T-cell (primary cell): ENCODE results near the gene CASR. TPM values are rescaled to one million over a fixed set of nuclear protein-coding genes. Genes with fewer than 3 reads are reported as not detected.
A peak's percentile ranks its signal among the peaks of the same experiment; 100 is the strongest.

Experiments used
- ATAC-seq, 4 experiments: fragments of 200-7000 bp in 3 of 4; fragments of 150-1000 bp in 1 of 4; cut with Tn5 transposase; replicated peaks in 1 of 4; 1 replicate in 3 of 4; 2 replicates in 1 of 4; pipeline ENCODE4 v1.10.0; 2021; ENCODE audit warnings: moderate library complexity in 3 of 4, mild to moderate bottlenecking in 2 of 4, moderate number of reproducible peaks in 1 of 4
- CTCF ChIA-PET, 2 donors: fragments of 300-600 bp; sonication (Branson Sonifier 250); formaldehyde crosslinking; loops; one replicate each; lab custom pipeline; 2022; ENCODE audit warnings: antibody characterized with exemption in 2 of 2; lab: Charles Lee
- POLR2A ChIA-PET, 2 donors: fragments of 300-600 bp; sonication (Branson Sonifier 250); formaldehyde crosslinking; loops; one replicate each; lab custom pipeline; 2022; ENCODE audit warnings: antibody characterized with exemption in 2 of 2; lab: Charles Lee
- DNase-seq, 35 experiments: peaks; one replicate each; pipeline versions ENCODE4 v3.0.0 to v3.0.0-alpha.2; 2013 to 2023
- H3K27ac ChIP-seq: one replicate; pipeline ENCODE4 v1.5.1; 2013; ENCODE audit warnings: low read length
- H3K27me3 ChIP-seq, 2 experiments: replicated peaks in 1 of 2; 1 replicate in 1 of 2; 2 replicates in 1 of 2; pipeline versions ENCODE4 v1.6.1 to v1.7.0; 2013; ENCODE audit warnings: low read length in 1 of 2, mixed read lengths in 1 of 2; ENCODE audit not compliant: control insufficient read depth in 2 of 2, insufficient read depth in 2 of 2; ENCODE audit errors: extremely low read depth in 1 of 2
- H3K36me3 ChIP-seq, 2 donors: 1 replicate in 1 of 2; 2 replicates in 1 of 2; pipeline versions ENCODE4 v1.6.1 to v1.7.0; 2013; ENCODE audit warnings: low read length in 1 of 2; ENCODE audit not compliant: control insufficient read depth in 2 of 2, insufficient read depth in 1 of 2; ENCODE audit errors: extremely low read depth in 1 of 2
- H3K4me1 ChIP-seq, 2 experiments: 1 replicate in 1 of 2; 2 replicates in 1 of 2; pipeline versions ENCODE4 v1.6.1 to v1.7.0; 2013; ENCODE audit warnings: low read length in 2 of 2, mixed read lengths in 1 of 2; ENCODE audit not compliant: insufficient read depth in 2 of 2, control insufficient read depth in 1 of 2; ENCODE audit errors: extremely low read depth in 1 of 2
- H3K4me3 ChIP-seq, 2 donors: 1 replicate in 1 of 2; 2 replicates in 1 of 2; pipeline versions ENCODE4 v1.5.1 to v1.7.0; 2013; ENCODE audit warnings: mild to moderate bottlenecking in 2 of 2, low read length in 1 of 2, moderate library complexity in 1 of 2; ENCODE audit not compliant: control insufficient read depth in 1 of 2; ENCODE audit errors: extremely low read depth in 1 of 2
- H3K9me3 ChIP-seq: 2 replicates; pipeline ENCODE4 v1.7.0; 2013
- H3K27ac Mint-ChIP-seq, 2 donors: one replicate each; pipeline ENCODE4 v1.8.0; 2020 to 2021; ENCODE audit warnings: mild to moderate bottlenecking in 2 of 2, mixed read lengths in 2 of 2
- H3K27me3 Mint-ChIP-seq, 2 donors: one replicate each; pipeline ENCODE4 v1.8.0; 2021 to 2022; ENCODE audit warnings: mixed read lengths in 2 of 2
- H3K36me3 Mint-ChIP-seq: one replicate; pipeline ENCODE4 v1.8.0; 2021; ENCODE audit warnings: mixed read lengths
- H3K4me1 Mint-ChIP-seq, 3 donors: one replicate each; pipeline ENCODE4 v1.8.0; 2020 to 2022; ENCODE audit warnings: mixed read lengths in 3 of 3, mild to moderate bottlenecking in 1 of 3
- H3K4me3 Mint-ChIP-seq, 3 donors: one replicate each; pipeline ENCODE4 v1.8.0; 2020 to 2022; ENCODE audit warnings: mild to moderate bottlenecking in 3 of 3, mixed read lengths in 3 of 3, moderate library complexity in 3 of 3
- H3K9me3 Mint-ChIP-seq, 3 donors: one replicate each; pipeline ENCODE4 v1.8.0; 2020 to 2022; ENCODE audit warnings: mixed read lengths in 3 of 3
- WGBS: methylation state at CpG from one replicate; pipeline ENCODE4 v1.1.5; 2013; ENCODE audit warnings: missing lambda C conversion rate; ENCODE audit not compliant: insufficient coverage; 5-methylcytosine and 5-hydroxymethylcytosine counted together
- total RNA-seq, 35 experiments: library from RNA in 6 of 35; stranded (reverse) in 6 of 35; fragments of 120-200 nt in 1 of 35; gene quantifications; one replicate each; pipeline versions ENCODE4 v1.2.1 to v1.2.4 and lab custom pipeline; 2013 to 2026

CASR gene
- total RNA-seq, 5 donors from 2014 or later (not counting 1 experiment from before 2014, with no cell fraction given) = 0.03 to 0.21 TPM; not detected in 3

DNA sequence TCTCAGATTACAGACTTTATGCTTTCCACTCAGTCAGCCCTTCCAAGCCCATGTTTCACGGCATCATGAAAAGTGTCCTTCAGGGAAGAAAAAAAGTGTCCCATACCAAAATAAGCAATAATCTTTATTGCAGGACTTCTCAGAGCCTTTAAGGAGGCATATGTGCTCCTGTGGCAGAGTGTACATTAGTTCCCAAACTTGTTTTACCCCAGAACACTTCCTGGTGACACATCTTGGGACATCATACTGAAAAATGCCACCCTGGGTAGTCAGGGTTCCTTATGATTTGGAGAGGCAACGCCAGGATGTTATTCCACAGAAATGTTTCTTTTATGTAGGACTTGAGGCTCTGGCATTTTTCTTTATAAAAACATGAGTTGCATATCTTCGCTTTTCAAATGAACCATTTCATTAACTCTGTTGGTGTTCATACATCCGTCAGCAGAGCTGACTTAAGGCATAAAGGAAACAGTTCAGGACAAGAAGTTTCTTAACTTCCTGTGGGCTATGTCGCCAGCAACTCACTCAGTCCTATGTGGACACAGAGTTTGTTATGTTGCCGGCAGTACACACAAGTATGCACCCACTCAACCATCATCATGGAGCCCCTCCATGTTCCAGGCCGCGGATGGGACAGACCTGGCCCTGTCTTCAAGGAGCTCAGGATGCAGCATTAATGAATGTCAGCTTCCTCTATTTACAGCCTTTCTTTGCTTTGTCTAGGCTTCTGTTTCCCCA, 63.8 kb downstream of the CASR start:
- Histone ChIP-seq H3K4me3 (no peak overlapping the region), H3K4me1 (peaks cover 0 to 3% of the 10 kb centered on the region in 2 experiments), H3K27ac (no peak overlapping the region), H3K36me3 (no peaks in the 10 kb centered on the region), H3K27me3 (no peaks in the 10 kb centered on the region), H3K9me3 (no peaks in the 10 kb centered on the region)
- Mint-ChIP-seq H3K36me3 (no peaks in the 10 kb centered on the region), H3K4me1 (peaks cover 0 to 18% (median 12%) of the 10 kb centered on the region in 3 donors), H3K9me3 (peaks cover 0 to 3% (median 0%) of the 10 kb centered on the region in 3 donors), H3K27me3 (peaks cover 3% of the 10 kb centered on the region in 2 donors), H3K27ac (no peak overlapping the region), H3K4me3 (peak overlapping the region in 1 of 3 donors; percentile 35)
- POLR2A ChIA-PET = no interaction called here
- 87% methylated on average over 7 of the region's 8 CpGs for WGBS
- DNase-seq (no peak), ATAC-seq (no peak)
- CTCF ChIA-PET = no interaction called here

DNA sequence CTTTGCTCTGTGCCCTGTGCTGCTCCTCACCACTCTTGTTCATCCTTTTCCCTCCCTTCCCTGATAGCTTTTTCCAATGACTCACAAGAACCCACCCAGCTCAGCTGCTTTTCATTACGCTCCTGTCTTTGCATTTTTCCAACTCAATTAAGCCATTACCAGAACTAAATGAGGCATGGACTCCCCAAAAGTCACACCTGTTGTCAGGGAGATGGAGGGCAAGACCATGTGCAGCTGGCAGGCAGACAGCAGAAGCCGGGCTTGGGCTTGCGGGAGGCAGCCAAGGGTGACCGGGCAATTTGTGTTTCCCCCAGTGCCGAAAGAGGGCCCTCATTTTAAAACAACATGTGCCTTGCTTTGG, 64.3 kb downstream of the CASR start:
- Histone ChIP-seq H3K9me3 (no peaks in the 10 kb centered on the region), H3K4me3 (no peak overlapping the region), H3K4me1 (peaks cover 0 to 3% of the 10 kb centered on the region in 2 experiments), H3K36me3 (no peaks in the 10 kb centered on the region), H3K27ac (no peak overlapping the region), H3K27me3 (no peaks in the 10 kb centered on the region)
- Mint-ChIP-seq H3K27ac (no peak overlapping the region), H3K36me3 (no peaks in the 10 kb centered on the region), H3K4me1 (peaks cover 0 to 18% (median 12%) of the 10 kb centered on the region in 3 donors), H3K4me3 (no peak overlapping the region), H3K9me3 (peaks cover 0 to 3% (median 0%) of the 10 kb centered on the region in 3 donors), H3K27me3 (peaks cover under 1 to 3% of the 10 kb centered on the region in 2 donors)
- 100% methylated on average over 2 of the region's 5 CpGs for WGBS
- ChIA-PET POLR2A (no interaction called here), CTCF (no interaction called here)
- no peak for DNase-seq
- no peak for ATAC-seq

DNA sequence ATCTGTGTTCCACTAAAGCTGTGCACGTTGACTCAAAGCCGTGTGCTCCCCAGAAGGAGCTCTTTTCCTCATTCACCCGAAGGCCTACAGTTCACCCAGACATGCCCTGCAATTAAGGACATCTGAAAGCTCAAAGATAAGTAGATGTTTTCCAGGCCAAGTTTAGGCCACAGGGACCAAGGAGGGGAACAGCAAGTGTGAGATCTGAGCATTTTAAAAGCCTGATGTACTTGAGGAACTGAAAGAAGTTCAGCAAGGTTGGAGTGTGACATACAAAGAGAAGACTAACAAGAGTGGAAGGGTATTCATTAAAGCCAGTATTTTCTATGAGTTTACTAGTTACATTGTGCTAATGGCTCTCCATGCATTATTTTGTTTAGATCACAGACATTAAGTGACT, 68.0 kb downstream of the CASR start:
- POLR2A ChIA-PET = no interaction called here
- DNase-seq (no peak), ATAC-seq (no peak)
- Mint-ChIP-seq H3K4me1 (peaks cover 0 to 11% (median 8%) of the 10 kb centered on the region in 3 donors), H3K36me3 (no peaks in the 10 kb centered on the region), H3K4me3 (no peak overlapping the region), H3K27me3 (peaks cover 0 to 3% of the 10 kb centered on the region in 2 donors), H3K9me3 (peaks cover 0 to 3% (median 0%) of the 10 kb centered on the region in 3 donors), H3K27ac (no peak overlapping the region)
- WGBS = no CpG with 5 or more reads among the region's 3 CpGs
- Histone ChIP-seq H3K27ac (no peak overlapping the region), H3K36me3 (no peaks in the 10 kb centered on the region), H3K27me3 (no peaks in the 10 kb centered on the region), H3K4me3 (no peak overlapping the region), H3K9me3 (no peaks in the 10 kb centered on the region), H3K4me1 (no peaks in the 10 kb centered on the region)
- CTCF ChIA-PET = interaction anchor here in 1 of 2 donors (0.5 kb wide), 1 partner anchor 256 kb away, joined by 4 read pairs; no protein-coding TSS in a partner anchor

DNA sequence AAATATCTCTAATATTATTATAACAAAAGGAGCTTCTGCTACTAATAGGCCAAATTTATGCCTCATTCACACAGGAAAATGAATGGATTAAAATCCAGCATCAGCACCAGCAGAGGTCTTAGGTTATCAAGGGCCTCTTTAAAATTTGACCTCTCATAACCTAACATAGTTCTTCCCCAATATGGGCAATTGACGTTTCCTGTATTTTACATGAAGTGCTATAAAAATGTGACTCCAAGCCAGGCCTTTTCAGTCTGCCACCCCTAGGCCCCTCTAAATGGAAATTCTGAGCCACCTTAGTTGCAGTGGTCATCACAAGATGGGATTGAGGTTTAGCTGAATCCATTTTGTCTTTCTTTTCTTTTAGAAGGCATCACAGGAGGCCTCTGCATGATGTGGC, 70.1 kb downstream of the CASR start:
- ATAC-seq (no peak), DNase-seq (no peak)
- H3K9me3 Mint-ChIP-seq = peaks cover 0 to 3% (median 0%) of the 10 kb centered on the region in 3 donors
- H3K9me3 ChIP-seq = no peaks in the 10 kb centered on the region
- H3K36me3 ChIP-seq = no peaks in the 10 kb centered on the region
- H3K27me3 Mint-ChIP-seq = peaks cover 0 to 3% of the 10 kb centered on the region in 2 donors
- H3K4me1 ChIP-seq = no peaks in the 10 kb centered on the region
- no peak overlapping the region for H3K27ac ChIP-seq
- CTCF ChIA-PET = interaction anchor here in 1 of 2 donors (1.2 kb wide), 1 partner anchor 10 kb away, joined by 4 read pairs; no protein-coding TSS in a partner anchor
- H3K27ac Mint-ChIP-seq = no peak overlapping the region
- no peaks in the 10 kb centered on the region for H3K36me3 Mint-ChIP-seq
- no CpG with 5 or more reads among the region's 1 CpG for WGBS
- no peaks in the 10 kb centered on the region for H3K27me3 ChIP-seq
- POLR2A ChIA-PET = no interaction called here
- no peak overlapping the region for H3K4me3 ChIP-seq
- H3K4me3 Mint-ChIP-seq = no peak overlapping the region
- peaks cover 0 to 3% (median 3%) of the 10 kb centered on the region in 3 donors for H3K4me1 Mint-ChIP-seq

DNA sequence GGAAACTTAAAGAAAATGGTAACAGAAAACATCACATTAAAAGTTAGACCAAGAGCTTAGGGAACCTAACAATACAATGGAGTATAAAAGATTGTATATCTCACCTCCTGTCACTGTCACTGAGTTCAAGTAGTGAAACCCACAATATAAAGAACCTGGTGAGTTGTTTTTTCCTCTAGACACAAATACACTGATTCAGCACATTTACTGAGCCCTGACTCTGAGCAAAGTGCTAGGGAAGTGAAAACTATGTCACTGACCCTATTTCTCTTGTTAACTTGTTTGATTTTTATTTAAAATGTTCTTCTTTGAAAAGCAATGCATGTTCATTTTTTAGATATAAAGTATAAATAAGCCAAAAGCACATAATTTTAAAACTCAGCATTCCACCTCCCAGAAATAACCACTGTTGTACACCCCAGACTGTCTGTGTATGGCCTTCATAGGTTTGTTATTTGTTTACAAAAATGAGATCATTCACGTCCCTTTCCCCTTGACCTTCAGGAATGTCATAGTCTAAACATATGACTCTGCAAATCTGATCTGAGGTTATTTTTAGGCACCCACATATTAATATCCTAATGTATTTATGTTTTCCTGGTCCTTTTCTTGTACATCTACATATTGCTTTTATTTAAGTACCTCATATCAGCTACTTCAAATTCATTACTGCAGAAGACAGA, 72.4 kb downstream of the CASR start:
- no peak overlapping the region for H3K27ac ChIP-seq
- no peak overlapping the region for H3K4me3 ChIP-seq
- no peaks in the 10 kb centered on the region for H3K27me3 ChIP-seq
- H3K27me3 Mint-ChIP-seq = peaks cover 0 to 4% of the 10 kb centered on the region in 2 donors
- H3K4me1 ChIP-seq = no peaks in the 10 kb centered on the region
- no peaks in the 10 kb centered on the region for H3K9me3 ChIP-seq
- no peak for ATAC-seq
- ChIA-PET CTCF (interaction anchor here in 1 of 2 donors (0.7 kb wide), 1 partner anchor 13 kb away, joined by 3 read pairs; no protein-coding TSS in a partner anchor), POLR2A (interaction anchor here in 1 of 2 donors (0.6 kb wide), 1 partner anchor 391 kb away, joined by 3 read pairs; no protein-coding TSS in a partner anchor)
- WGBS = no CpG with 5 or more reads among the region's 1 CpG
- H3K4me1 Mint-ChIP-seq = peaks cover 0 to 5% (median 3%) of the 10 kb centered on the region in 3 donors
- DNase-seq = no peak
- H3K4me3 Mint-ChIP-seq = no peak overlapping the region
- no peaks in the 10 kb centered on the region for H3K36me3 Mint-ChIP-seq
- H3K9me3 Mint-ChIP-seq = peaks cover 0 to 3% (median 0%) of the 10 kb centered on the region in 3 donors
- peak overlapping the region in 1 of 2 donors; percentile 40 for H3K27ac Mint-ChIP-seq
- H3K36me3 ChIP-seq = no peaks in the 10 kb centered on the region

DNA sequence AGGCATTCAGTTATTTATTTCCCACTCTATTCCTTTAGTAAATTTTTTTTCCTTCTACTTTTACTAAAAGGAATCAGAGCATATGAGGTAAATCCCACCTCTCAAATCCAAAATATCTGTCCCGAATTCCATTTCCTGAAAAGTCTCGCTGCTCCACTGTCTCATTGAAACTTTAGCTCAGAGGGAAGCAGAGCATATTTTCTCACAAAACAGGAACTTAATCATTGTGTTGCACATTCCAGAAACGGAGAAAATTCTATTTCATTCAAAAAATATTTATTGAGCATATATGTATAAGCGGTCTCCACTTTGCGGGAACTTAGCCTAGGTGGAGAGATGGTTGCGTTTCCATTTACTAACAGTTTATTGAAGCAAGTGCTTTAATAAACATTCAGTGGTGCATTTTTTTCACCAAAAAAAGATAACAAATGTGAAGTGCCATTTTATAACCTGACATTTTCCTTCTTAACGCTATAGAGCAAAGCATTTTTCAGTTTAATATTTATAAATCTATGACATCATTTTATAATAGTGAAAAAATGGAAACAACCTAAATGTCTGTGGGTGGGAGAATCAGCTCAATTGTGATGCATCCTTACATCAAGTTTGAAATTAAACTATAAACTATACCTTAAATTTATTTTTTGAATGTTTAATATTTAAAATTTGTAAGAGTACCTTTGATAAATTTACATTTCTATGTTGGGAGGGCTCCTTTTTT, 74.3 kb downstream of the CASR start:
- H3K4me1 ChIP-seq = no peaks in the 10 kb centered on the region
- no peaks in the 10 kb centered on the region for H3K36me3 ChIP-seq
- H3K27me3 Mint-ChIP-seq = peaks cover 0 to 16% of the 10 kb centered on the region in 2 donors
- peaks cover 0 to 5% (median 3%) of the 10 kb centered on the region in 3 donors for H3K4me1 Mint-ChIP-seq
- 92% methylated on average over 2 of the region's 7 CpGs for WGBS
- ATAC-seq (no peak), DNase-seq (no peak)
- H3K27ac ChIP-seq = no peak overlapping the region
- no peaks in the 10 kb centered on the region for H3K9me3 Mint-ChIP-seq
- no peak overlapping the region for H3K4me3 ChIP-seq
- H3K27ac Mint-ChIP-seq = no peak overlapping the region
- H3K9me3 ChIP-seq = no peaks in the 10 kb centered on the region
- CTCF ChIA-PET = interaction anchor here (0.7 to 1.6 kb wide), 3 partner anchors 156 to 711 kb away, joined by 5 to 12 read pairs (median 9); no protein-coding TSS in a partner anchor
- H3K27me3 ChIP-seq = peaks cover 0 to 10% of the 10 kb centered on the region in 2 experiments
- no peak overlapping the region for H3K4me3 Mint-ChIP-seq
- no peaks in the 10 kb centered on the region for H3K36me3 Mint-ChIP-seq
- POLR2A ChIA-PET = interaction anchor here in 1 of 2 donors (0.7 kb wide), 1 partner anchor 597 kb away, joined by 8 read pairs; the partner anchor contains the start of gene HCLS1
